DOHH2 (cell line): ENCODE data around the gene ACADS.

ENCODE experiments used
- EZH2phosphoT487 ChIP-seq: fragments of 200-600 bp; sonication (generic); IDR thresholded peaks from 2 replicates; pipeline ENCODE4 v1.6.1; 2017; ENCODE audit warnings: borderline replicate concordance, mild to moderate bottlenecking, antibody characterized with exemption, low read length, moderate library complexity, mixed read lengths
- TF ChIP-seq, protein P1 (sequence below): fragments of 200-600 bp; sonication (generic); IDR thresholded peaks from one replicate; pipeline ENCODE4 v1.5.1; 2014; ENCODE audit warnings: antibody characterized with exemption, mild to moderate bottlenecking, low read depth, low read length; ENCODE audit not compliant: poor library complexity, severe bottlenecking

DNA sequence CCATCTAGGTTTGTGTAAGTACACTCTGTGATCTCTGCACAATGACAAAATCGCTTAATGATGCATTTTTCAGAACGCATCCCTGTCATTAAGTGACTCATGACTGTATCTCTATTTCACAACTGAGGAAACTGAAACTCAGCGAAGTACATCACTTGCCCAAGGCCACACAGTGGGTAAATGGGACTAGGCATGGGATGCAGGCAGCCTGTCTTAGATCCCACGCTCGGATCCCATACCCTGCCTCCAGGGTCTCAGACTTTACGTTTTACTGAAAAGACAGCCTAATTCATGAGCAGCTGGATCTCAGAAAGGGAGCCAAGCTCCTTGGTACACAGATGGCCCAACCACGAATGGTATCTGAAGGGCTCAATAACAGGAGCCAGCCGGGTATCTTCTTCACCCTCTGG lies 41.1 kb upstream of the ACADS start:
- TF ChIP-seq, protein P1, sequence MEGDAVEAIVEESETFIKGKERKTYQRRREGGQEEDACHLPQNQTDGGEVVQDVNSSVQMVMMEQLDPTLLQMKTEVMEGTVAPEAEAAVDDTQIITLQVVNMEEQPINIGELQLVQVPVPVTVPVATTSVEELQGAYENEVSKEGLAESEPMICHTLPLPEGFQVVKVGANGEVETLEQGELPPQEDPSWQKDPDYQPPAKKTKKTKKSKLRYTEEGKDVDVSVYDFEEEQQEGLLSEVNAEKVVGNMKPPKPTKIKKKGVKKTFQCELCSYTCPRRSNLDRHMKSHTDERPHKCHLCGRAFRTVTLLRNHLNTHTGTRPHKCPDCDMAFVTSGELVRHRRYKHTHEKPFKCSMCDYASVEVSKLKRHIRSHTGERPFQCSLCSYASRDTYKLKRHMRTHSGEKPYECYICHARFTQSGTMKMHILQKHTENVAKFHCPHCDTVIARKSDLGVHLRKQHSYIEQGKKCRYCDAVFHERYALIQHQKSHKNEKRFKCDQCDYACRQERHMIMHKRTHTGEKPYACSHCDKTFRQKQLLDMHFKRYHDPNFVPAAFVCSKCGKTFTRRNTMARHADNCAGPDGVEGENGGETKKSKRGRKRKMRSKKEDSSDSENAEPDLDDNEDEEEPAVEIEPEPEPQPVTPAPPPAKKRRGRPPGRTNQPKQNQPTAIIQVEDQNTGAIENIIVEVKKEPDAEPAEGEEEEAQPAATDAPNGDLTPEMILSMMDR = no peak
- TF ChIP-seq EZH2phosphoT487 = no peak
